AG09319 (cell line): Measurements from ENCODE around the gene DUSP5.

Experiments used
- DNase-seq: peaks from one replicate; pipeline ENCODE4 v3.0.0-alpha.2; 2010; ENCODE audit warnings: low read depth; ENCODE audit errors: extremely low read depth
- TF ChIP-seq, protein P1 (sequence below): IDR thresholded peaks from 2 replicates; pipeline ENCODE4 v1.5.1; 2011; ENCODE audit warnings: low read depth, mild to moderate bottlenecking, inconsistent platforms, low read length, moderate library complexity

DUSP5 gene

DNA sequence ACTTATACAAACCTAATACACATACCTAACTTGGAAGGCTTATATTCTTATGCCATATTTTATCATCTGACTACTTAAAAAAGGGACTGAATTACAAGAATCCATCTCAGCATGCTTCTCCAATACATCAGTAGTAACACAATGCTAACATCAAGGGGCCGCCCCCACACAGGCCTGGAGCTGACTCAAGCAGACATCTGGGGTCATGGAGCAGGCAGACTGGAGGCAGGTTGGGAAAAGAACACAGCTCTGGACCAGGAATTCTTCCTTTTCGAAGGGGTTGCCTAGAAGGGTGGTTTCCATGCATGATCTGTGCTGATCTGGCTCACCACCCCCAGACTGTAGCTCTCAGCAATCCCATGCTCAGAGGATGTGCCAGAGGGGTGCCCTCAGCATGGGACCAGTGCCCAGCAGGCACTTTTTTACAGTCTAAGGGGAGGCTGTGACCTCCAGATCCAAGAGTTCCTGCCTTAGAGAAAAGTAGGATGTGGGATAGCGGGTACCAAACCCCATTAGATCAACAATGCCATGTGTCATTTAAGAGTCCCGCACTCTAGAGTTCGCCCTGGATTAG lies 26.1 kb upstream of the DUSP5 start:
- no peak for DNase-seq
- TF ChIP-seq, protein P1, sequence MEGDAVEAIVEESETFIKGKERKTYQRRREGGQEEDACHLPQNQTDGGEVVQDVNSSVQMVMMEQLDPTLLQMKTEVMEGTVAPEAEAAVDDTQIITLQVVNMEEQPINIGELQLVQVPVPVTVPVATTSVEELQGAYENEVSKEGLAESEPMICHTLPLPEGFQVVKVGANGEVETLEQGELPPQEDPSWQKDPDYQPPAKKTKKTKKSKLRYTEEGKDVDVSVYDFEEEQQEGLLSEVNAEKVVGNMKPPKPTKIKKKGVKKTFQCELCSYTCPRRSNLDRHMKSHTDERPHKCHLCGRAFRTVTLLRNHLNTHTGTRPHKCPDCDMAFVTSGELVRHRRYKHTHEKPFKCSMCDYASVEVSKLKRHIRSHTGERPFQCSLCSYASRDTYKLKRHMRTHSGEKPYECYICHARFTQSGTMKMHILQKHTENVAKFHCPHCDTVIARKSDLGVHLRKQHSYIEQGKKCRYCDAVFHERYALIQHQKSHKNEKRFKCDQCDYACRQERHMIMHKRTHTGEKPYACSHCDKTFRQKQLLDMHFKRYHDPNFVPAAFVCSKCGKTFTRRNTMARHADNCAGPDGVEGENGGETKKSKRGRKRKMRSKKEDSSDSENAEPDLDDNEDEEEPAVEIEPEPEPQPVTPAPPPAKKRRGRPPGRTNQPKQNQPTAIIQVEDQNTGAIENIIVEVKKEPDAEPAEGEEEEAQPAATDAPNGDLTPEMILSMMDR = no peak

GRCh38 chr10:110474017-110474416 lies 23.7 kb upstream of the DUSP5 start:
- no peak for DNase-seq

GRCh38 chr10:110474826-110475225 lies 22.9 kb upstream of the DUSP5 start:
- DNase-seq = no peak
- TF ChIP-seq, protein P1 = no peak

More at GRCh38 chr10:110474017-110474416, 23.7 kb upstream of the DUSP5 start:
- TF ChIP-seq, protein P1 = no peak

DNA sequence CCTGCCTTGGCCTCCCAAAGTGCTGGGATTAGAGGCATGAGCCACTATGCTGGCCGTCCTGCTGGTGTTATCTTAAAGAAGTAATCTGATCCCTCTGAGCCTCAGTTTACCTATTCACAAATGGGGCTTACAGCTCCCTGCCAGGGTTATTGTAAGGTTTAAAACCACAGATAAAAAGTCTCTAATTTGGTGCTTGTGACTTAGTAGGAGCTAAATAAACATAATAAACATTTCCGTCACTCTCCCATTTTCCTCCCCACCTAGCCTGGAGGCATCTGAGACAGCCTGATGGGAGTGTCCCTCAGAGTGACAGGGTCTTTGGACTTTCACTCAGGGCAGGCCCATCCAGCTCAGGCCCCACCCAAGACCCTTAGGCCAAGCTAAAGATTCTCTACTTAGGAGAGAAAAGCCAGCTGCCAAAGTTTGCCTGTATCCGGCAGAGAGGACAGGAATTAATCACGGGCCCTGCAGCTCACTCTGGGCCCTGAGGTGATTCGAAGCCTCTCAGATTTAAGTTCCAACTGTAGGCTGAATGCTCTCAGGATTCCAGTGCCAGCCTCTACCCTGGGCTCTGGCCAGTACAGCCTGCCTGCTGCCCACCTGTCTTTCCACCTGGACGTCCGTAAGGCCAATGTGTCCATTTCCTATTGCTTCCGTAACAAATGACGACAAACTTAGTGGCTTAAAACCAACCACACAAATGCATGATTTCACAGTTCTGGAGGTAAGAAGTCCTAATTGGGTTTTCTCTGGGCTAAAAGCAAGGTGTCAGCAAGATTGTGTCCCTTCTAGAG lies 21.8 kb upstream of the DUSP5 start:
- TF ChIP-seq, protein P1 = no peak
- DNase-seq = no peak

- no peak for DNase-seq
- TF ChIP-seq, protein P1 = no peak
These were observed 18.0 kb upstream of the DUSP5 start for GRCh38 chr10:110479710-110480109.

DNA sequence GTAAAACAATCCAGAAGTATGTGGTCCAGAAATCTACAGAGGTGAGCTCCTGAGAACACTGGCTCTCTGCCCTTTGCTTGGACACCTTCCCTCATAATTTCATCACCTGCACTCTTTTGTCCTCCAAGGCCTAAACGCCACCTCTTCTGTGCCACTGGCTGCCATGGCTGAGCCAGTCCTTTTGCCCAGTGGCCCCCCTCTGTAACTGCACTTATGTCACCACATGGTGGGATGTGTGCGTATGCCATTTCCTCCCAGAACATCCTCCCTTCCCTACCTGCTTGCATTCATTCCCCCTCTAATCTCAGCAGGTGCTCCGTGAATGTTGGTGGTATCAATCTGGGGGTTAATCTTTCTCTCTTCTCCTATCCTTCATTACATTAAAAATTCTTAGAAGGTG lies 17.3 kb upstream of the DUSP5 start:
- no peak for DNase-seq
- TF ChIP-seq, protein P1 = no peak

GRCh38 chr10:110481919-110482318 lies 15.8 kb upstream of the DUSP5 start:
- DNase-seq = no peak
- TF ChIP-seq, protein P1 = no peak
